A549 (cell line): ENCODE data around the gene POC1B. TPM values are rescaled to one million over a fixed set of nuclear protein-coding genes. Genes with fewer than 3 reads are reported as not detected.

ENCODE experiments used
- ATAC-seq, 2 experiments: fragments of 200-7000 bp in 1 of 2; fragments of >200 bp in 1 of 2; cut with Nextera tagmentation in 1 of 2; cut with Tn5 transposase in 1 of 2; 3 replicates each; pipeline versions ENCODE4 v1.8.0 to v1.9.1; 2018 to 2020; ENCODE audit warnings: mild to moderate bottlenecking in 1 of 2, moderate library complexity in 1 of 2
- CTCF ChIA-PET: fragments of 300-600 bp; sonication (Branson Sonifier 250); formaldehyde crosslinking; extraction: SDS; loops from one replicate; lab custom pipeline; 2021; ENCODE audit warnings: antibody characterized with exemption, inconsistent platforms; lab: Yijun Ruan, JAX
- POLR2A ChIA-PET: fragments of 350-600 bp; formaldehyde crosslinking; extraction: SDS; loops from one replicate; lab custom pipeline; 2021; ENCODE audit warnings: antibody characterized with exemption, inconsistent platforms; lab: Yijun Ruan, JAX
- DNase-seq, 2 experiments: peaks; one replicate each; pipeline versions ENCODE4 v3.0.0 to v3.0.0-alpha.2; 2011 to 2016; ENCODE audit warnings: low read depth in 1 of 2, low spot score in 1 of 2
- FAIRE-seq: peaks from 2 replicates; lab custom pipeline; 2011; peaks lifted over from hg19 to GRCh38; lab: Jason Lieb, UNC
- H3K27ac ChIP-seq, 2 experiments: fragments of >200 bp; sonication (Bioruptor Twin); formaldehyde crosslinking; 3 replicates each; pipeline ENCODE4 v1.5.1; 2016 to 2017
- H3K4me1 ChIP-seq: fragments of >200 bp; sonication (Bioruptor Twin); formaldehyde crosslinking; 3 replicates; pipeline ENCODE4 v1.6.1; 2016
- H3K4me2 ChIP-seq: fragments of >200 bp; sonication (Bioruptor Twin); formaldehyde crosslinking; 3 replicates; pipeline ENCODE4 v1.6.1; 2016
- H3K4me3 ChIP-seq: fragments of >200 bp; sonication (Bioruptor Twin); formaldehyde crosslinking; 3 replicates; pipeline ENCODE4 v1.5.1; 2016
- H3K9me3 ChIP-seq: fragments of >200 bp; sonication (Bioruptor Twin); formaldehyde crosslinking; 3 replicates; pipeline ENCODE4 v1.6.1; 2016
- EHMT2 ChIP-seq: fragments of 200-600 bp; sonication (generic); IDR thresholded peaks from 2 replicates; pipeline ENCODE4 v1.6.1; 2016; ENCODE audit warnings: antibody characterized with exemption, low read depth, mild to moderate bottlenecking, moderate library complexity
- FOSB ChIP-seq: fragments of 250-450 bp; sonication (Bioruptor Pico); IDR thresholded peaks from 2 replicates; pipeline ENCODE4 v1.5.0; 2020; ENCODE audit warnings: mild to moderate bottlenecking, moderate library complexity
- FOSL2 ChIP-seq, 2 experiments: fragments of 450-650 bp in 1 of 2; fragments of >200 bp in 1 of 2; sonication (Bioruptor Twin) in 1 of 2; formaldehyde crosslinking; IDR thresholded peaks; 2 replicates each; pipeline versions ENCODE4 v1.5.0 to v1.6.1; 2016 to 2020; ENCODE audit warnings: mild to moderate bottlenecking in 1 of 2, moderate library complexity in 1 of 2
- HDAC2 ChIP-seq: fragments of 200-600 bp; sonication (generic); IDR thresholded peaks from 2 replicates; pipeline ENCODE4 v1.6.1; 2016
- HOXB13 ChIP-seq: fragments of 250-450 bp; sonication (Bioruptor Pico); IDR thresholded peaks from 2 replicates; pipeline ENCODE4 v1.5.0; 2020; ENCODE audit warnings: low read depth, mild to moderate bottlenecking, moderate library complexity
- MAFK ChIP-seq: fragments of 450-650 bp; IDR thresholded peaks from 2 replicates; pipeline ENCODE4 v1.6.1; 2014; ENCODE audit not compliant: partially characterized antibody
- MYC ChIP-seq: IDR thresholded peaks from 2 replicates; pipeline ENCODE4 v1.6.1; 2012; ENCODE audit warnings: mild to moderate bottlenecking, inconsistent platforms, low read length, improper control_type of control experiment, borderline replicate concordance
- POLR2A ChIP-seq: IDR thresholded peaks from 2 replicates; pipeline ENCODE4 v1.6.1; 2012; ENCODE audit warnings: mild to moderate bottlenecking, low read length
- RAD21 ChIP-seq, 2 experiments: fragments of >200 bp in 1 of 2; sonication (Bioruptor Twin) in 1 of 2; formaldehyde crosslinking in 1 of 2; IDR thresholded peaks in 1 of 2; conservative IDR thresholded peaks in 1 of 2; 2 replicates in 1 of 2; 3 replicates in 1 of 2; pipeline ENCODE4 v1.6.1; 2012 to 2018; ENCODE audit warnings: inconsistent platforms in 1 of 2
- RNF2 ChIP-seq: fragments of 200-600 bp; sonication (generic); IDR thresholded peaks from 2 replicates; pipeline ENCODE4 v1.6.1; 2016; ENCODE audit warnings: low read depth, mild to moderate bottlenecking, antibody characterized with exemption, moderate library complexity, borderline replicate concordance
- TP53 ChIP-seq: fragments of 250-450 bp; sonication (Bioruptor Pico); IDR thresholded peaks from 2 replicates; pipeline ENCODE4 v1.5.0; 2021; ENCODE audit warnings: mild to moderate bottlenecking, moderate library complexity
- ZNF302 ChIP-seq: fragments of 250-450 bp; sonication (Bioruptor Pico); IDR thresholded peaks from 2 replicates; pipeline ENCODE4 v1.9.0; 2021; ENCODE audit warnings: inconsistent platforms, mild to moderate bottlenecking, moderate library complexity
- ZSCAN20 ChIP-seq: fragments of 250-450 bp; sonication (Bioruptor Pico); IDR thresholded peaks from 2 replicates; pipeline ENCODE4 v1.8.0; 2022; ENCODE audit warnings: mild to moderate bottlenecking, moderate library complexity
- WGBS: methylation state at CpG from one replicate; pipeline ENCODE4 v1.1.6; 2017; ENCODE audit errors: missing lambda C conversion rate; 5-methylcytosine and 5-hydroxymethylcytosine counted together
- polyA plus RNA-seq, 4 experiments: library from polyadenylated mRNA; depleted of rRNA in 3 of 4; stranded (reverse); fragments of >200 nt; fragmentation: RNase III in 1 of 4; extraction: RNeasy Plus Mini Kit Qiagen cat#74134 plus additional on column Dnase treatment in 1 of 4; gene quantifications; 2 replicates in 3 of 4; 3 replicates in 1 of 4; pipeline ENCODE4 v1.2.3, GENCODE V29; 2011 to 2017
- TF ChIP-seq, protein P1 (sequence below): fragments of 450-650 bp; IDR thresholded peaks from 2 replicates; pipeline ENCODE4 v1.6.1; 2014; ENCODE audit warnings: antibody characterized with exemption
- TF ChIP-seq, protein P2 (sequence below): fragments of >200 bp; sonication (Bioruptor Twin); formaldehyde crosslinking; IDR thresholded peaks from 2 replicates; pipeline ENCODE4 v1.6.1; 2016
- TF ChIP-seq, protein P3 (sequence below): IDR thresholded peaks from 2 replicates; pipeline ENCODE4 v1.6.1; 2012; ENCODE audit warnings: low read depth, borderline replicate concordance

Gene POC1B
- polyA plus RNA-seq, 2 of the 4 experiments (the other 2 are of a cell fraction) = 10.8 to 38.6 TPM

GRCh38 chr12:89392391-89392790, 133.5 kb downstream of the POC1B start:
- DNase-seq (no peak), FAIRE-seq (no peak), ATAC-seq (no peak)
- CTCF ChIA-PET = no interaction called here
- Histone ChIP-seq H3K4me1 (peaks cover 22% of the 10 kb centered on the region), H3K9me3 (no peaks in the 10 kb centered on the region), H3K4me3 (no peak overlapping the region), H3K27ac (no peak overlapping the region), H3K4me2 (no peak overlapping the region)
- POLR2A ChIA-PET = no interaction called here
- TF ChIP-seq ZNF302 (no peak), HOXB13 (no peak), RAD21 (conservative IDR thresholded peaks at IDR 0.05 in 1 of 2, IDR thresholded peaks at IDR 0.05 in 1 of 2) (no peak)
- 96% methylated on average over 3 of the region's 3 CpGs for WGBS

DNA sequence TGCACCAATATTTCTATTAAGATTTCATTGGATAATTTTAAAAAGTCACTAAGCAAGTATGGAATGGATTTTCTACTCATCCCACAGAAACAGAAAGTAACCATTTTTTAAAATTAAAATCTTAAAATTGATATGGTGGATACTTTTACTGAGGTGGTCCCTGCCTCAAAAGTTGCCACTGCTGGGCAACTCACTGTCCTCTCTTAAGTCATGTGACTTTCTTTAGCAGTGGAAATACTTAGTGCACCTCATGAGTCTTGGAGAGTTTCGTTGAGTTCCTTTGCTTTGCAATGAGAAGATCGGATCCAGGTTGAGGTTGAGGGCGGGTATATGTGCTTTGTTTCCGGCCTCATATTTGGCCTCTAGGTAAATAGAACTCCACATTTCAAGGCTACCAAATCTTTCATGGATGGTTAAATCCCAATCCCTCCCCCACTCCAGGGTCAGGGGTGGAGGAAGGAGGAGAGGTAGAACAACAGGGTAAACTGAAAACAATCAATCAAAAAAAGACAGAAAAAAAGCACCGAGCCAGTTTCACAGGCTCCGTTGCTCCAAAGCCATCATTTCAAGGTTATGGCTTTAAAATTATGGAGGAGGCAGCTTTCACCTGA, 134.0 kb downstream of the POC1B start:
- CTCF ChIA-PET = interaction anchor here (0.7 kb wide), 1 partner anchor 17 kb away, joined by 3 read pairs; no protein-coding TSS in a partner anchor

GRCh38 chr12:89390802-89391673, 134.8 kb downstream of the POC1B start:
- CTCF ChIA-PET = interaction anchor here (0.7 to 1.0 kb wide), 2 partner anchors 9 to 16 kb away, joined by 3 read pairs; no protein-coding TSS in a partner anchor
- POLR2A ChIA-PET = interaction anchor here (0.9 kb wide), 1 partner anchor 39 kb away, joined by 5 read pairs; the partner anchor contains the start of gene DUSP6
- Histone ChIP-seq H3K9me3 (no peaks in the 10 kb centered on the region), H3K4me2 (peak overlapping the region; percentile 44), H3K4me3 (no peak overlapping the region), H3K4me1 (peaks cover 27% of the 10 kb centered on the region), H3K27ac (peak overlapping the region; percentile 22 to 63; a peak in 4 of 6 replicates)
- ATAC-seq (peak; percentile 54 to 90; a peak in 4 of 6 replicates), DNase-seq (peak in 1 of 2 experiments; percentile 68)
- WGBS = 42% methylated on average over 3 of the region's 3 CpGs
- 0 out of 2 replicates have a peak, but pooled peaks have one; percentile 24 for TF ChIP-seq ZSCAN20 (CRISPR knock-in tag)
- no peak for TF ChIP-seq FOSB (CRISPR knock-in tag)
- no peak; the same call in 1 of the 2 replicates for TF ChIP-seq EHMT2
- TF ChIP-seq, all 56 proteins: peak for 1
- no peak for FAIRE-seq

More for the DNA sequence above, 134.0 kb downstream of the POC1B start:
- POLR2A ChIA-PET = interaction anchor here (0.9 kb wide), 1 partner anchor 40 kb away, joined by 5 read pairs; the partner anchor contains the start of gene DUSP6
- WGBS = 96% methylated on average over 6 of the region's 6 CpGs
- ATAC-seq = no peak
- no peak for DNase-seq
- Histone ChIP-seq H3K4me1 (peaks cover 22% of the 10 kb centered on the region), H3K4me3 (no peak overlapping the region)
- no peak for TF ChIP-seq MYC
- TF ChIP-seq, all 56 proteins: peak for 0
- no peaks in the 10 kb centered on the region for H3K9me3 ChIP-seq
- no peak for FAIRE-seq
- H3K27ac ChIP-seq = peak overlapping the region in 1 of 2 experiments; percentile 63; a peak in 1 of 6 replicates
- H3K4me2 ChIP-seq = no peak overlapping the region; the same call in 2 of the 3 replicates

GRCh38 chr12:89389755-89390661, 135.8 kb downstream of the POC1B start:
- Histone ChIP-seq H3K9me3 (no peaks in the 10 kb centered on the region), H3K4me1 (peaks cover 30% of the 10 kb centered on the region), H3K4me2 (peak overlapping the region; percentile 44), H3K27ac (peak overlapping the region; percentile 9 to 63; a peak in 4 of 6 replicates), H3K4me3 (no peak overlapping the region)
- ATAC-seq (peak in 1 of 2 experiments; percentile 69; a peak in 3 of 6 replicates), FAIRE-seq (no peak), DNase-seq (no peak)
- CTCF ChIA-PET = interaction anchor here (0.7 to 1.0 kb wide), 2 partner anchors 8 to 24 kb away, joined by 3 read pairs; no protein-coding TSS in a partner anchor
- TF ChIP-seq ZNF302 (no peak), FOSL2 (IDR thresholded peaks at IDR 0.05) (no peak), FOSL2 (CRISPR knock-in tag; IDR thresholded peaks at IDR 0.05) (no peak), TP53 (no peak), RNF2 (no peak), HDAC2 (no peak), MAFK (no peak), POLR2A (no peak)
- TF ChIP-seq, protein P1, sequence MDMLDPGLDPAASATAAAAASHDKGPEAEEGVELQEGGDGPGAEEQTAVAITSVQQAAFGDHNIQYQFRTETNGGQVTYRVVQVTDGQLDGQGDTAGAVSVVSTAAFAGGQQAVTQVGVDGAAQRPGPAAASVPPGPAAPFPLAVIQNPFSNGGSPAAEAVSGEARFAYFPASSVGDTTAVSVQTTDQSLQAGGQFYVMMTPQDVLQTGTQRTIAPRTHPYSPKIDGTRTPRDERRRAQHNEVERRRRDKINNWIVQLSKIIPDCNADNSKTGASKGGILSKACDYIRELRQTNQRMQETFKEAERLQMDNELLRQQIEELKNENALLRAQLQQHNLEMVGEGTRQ = no peak
- TF ChIP-seq, protein P2, sequence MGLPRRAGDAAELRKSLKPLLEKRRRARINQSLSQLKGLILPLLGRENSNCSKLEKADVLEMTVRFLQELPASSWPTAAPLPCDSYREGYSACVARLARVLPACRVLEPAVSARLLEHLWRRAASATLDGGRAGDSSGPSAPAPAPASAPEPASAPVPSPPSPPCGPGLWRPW = no peak
- TF ChIP-seq, protein P3, sequence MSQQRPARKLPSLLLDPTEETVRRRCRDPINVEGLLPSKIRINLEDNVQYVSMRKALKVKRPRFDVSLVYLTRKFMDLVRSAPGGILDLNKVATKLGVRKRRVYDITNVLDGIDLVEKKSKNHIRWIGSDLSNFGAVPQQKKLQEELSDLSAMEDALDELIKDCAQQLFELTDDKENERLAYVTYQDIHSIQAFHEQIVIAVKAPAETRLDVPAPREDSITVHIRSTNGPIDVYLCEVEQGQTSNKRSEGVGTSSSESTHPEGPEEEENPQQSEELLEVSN = no peak
- 51% methylated on average over 6 of the region's 6 CpGs for WGBS
- POLR2A ChIA-PET = no interaction called here
